Psoas muscle (tissue), 8 donors: Measurements from ENCODE around the gene SYT7. TPM values are rescaled to one million over a fixed set of nuclear protein-coding genes. Genes with fewer than 3 reads are reported as not detected.
A peak's percentile ranks its signal among the peaks of the same experiment; 100 is the strongest.

ENCODE experiments used
- ATAC-seq, 4 donors: fragments of 200-7000 bp; cut with Tn5 transposase; one replicate each; pipeline ENCODE4 v1.9.1; 2020; ENCODE audit warnings: moderate library complexity in 3 of 4, mild to moderate bottlenecking in 2 of 4
- DNase-seq, 2 donors: peaks; one replicate each; pipeline ENCODE4 v3.0.0-alpha.2; 2020
- H3K27ac ChIP-seq: fragments of 200-600 bp; one replicate; pipeline ENCODE4 v1.8.0; 2022
- H3K27me3 ChIP-seq, 3 donors: fragments of 200-600 bp in 1 of 3; one replicate each; pipeline versions ENCODE4 v1.6.1 to v1.8.0; 2013 to 2022; ENCODE audit warnings: low read length in 2 of 3, mild to moderate bottlenecking in 2 of 3, moderate library complexity in 1 of 3; ENCODE audit not compliant: insufficient read depth in 3 of 3
- H3K36me3 ChIP-seq, 2 donors: fragments of 200-600 bp in 1 of 2; one replicate each; pipeline versions ENCODE4 v1.6.1 to v1.8.0; 2013 to 2022; ENCODE audit warnings: low read depth in 1 of 2, mild to moderate bottlenecking in 1 of 2, moderate library complexity in 1 of 2; ENCODE audit not compliant: insufficient read depth in 1 of 2
- H3K4me1 ChIP-seq: fragments of 200-600 bp; one replicate; pipeline ENCODE4 v1.8.0; 2022
- H3K4me3 ChIP-seq: fragments of 200-600 bp; one replicate; pipeline ENCODE4 v1.8.0; 2022; ENCODE audit warnings: mild to moderate bottlenecking
- H3K9me3 ChIP-seq: fragments of 200-600 bp; one replicate; pipeline ENCODE4 v1.8.0; 2022
- CTCF ChIP-seq: fragments of 200-600 bp; IDR thresholded peaks from one replicate; pipeline ENCODE4 v1.8.0; 2022; ENCODE audit warnings: antibody characterized with exemption
- WGBS, 3 donors: extraction: QIAGEN DNeasy Blood & Tissue Kit; methylation state at CpG; one replicate each; pipeline versions ENCODE4 v1.1.6 to v1.1.7; 2013; 5-methylcytosine and 5-hydroxymethylcytosine counted together
- intact Hi-C, 2 donors: fragments of 100-400 bp; cut with DNase I; formaldehyde crosslinking; loops; one replicate each; pipeline versions ENCODE4 v1.11.0 to v1.14.2; 2022
- polyA plus RNA-seq, 3 donors: library from polyadenylated mRNA; stranded (reverse); fragments of 200-250 nt; gene quantifications; one replicate each; pipeline ENCODE4 v1.2.3, GENCODE V29; 2013
- total RNA-seq, 4 donors: library from RNA; stranded (reverse); fragmentation: NEBNext Ultra II Directional in 2 of 4; extraction: Animal tissue kit (Norgen Biotek cat#: 25700) in 2 of 4; gene quantifications; one replicate each; pipeline versions ENCODE4 v1.2.1 to v1.2.4, GENCODE V29; 2021 to 2023
- donor health status: healthy with polysubstance abuse.
- donor health status: DM: no; HTN: no; CAD: no; lungs with moderate emphysema.
- donor health status: Bipolar disorder and iron deficiency.
- donor health status: healthy.
- donor health status: DM: yes; HTN: yes; CAD: no.
- donor health status: DM: no; HTN: no; CAD: no.
- donor health status: DM: no; HTN: no; CAD: no.
- donor health status: DM: yes; HTN: yes; CAD: no.

SYT7 gene
- total and polyA plus RNA-seq, 7 donors: 0.96 to 3.5 (median 2.1) TPM

GRCh38 chr11:61541598-61541997 lies 39.3 kb downstream of the SYT7 start:
- WGBS, 3 donors: 13 to 27% (median 15%) methylated on average over 3 of the region's 3 CpGs
- TF ChIP-seq CTCF: no peak

GRCh38 chr11:61540528-61540927 lies 40.3 kb downstream of the SYT7 start:
- DNase-seq (no peak), ATAC-seq (no peak)
- Histone ChIP-seq H3K9me3 (no peaks in the 10 kb centered on the region), H3K27me3 (peaks cover 0 to 13% (median 0%) of the 10 kb centered on the region in 3 donors), H3K36me3 (no peaks in the 10 kb centered on the region), H3K27ac (no peak overlapping the region), H3K4me3 (no peak overlapping the region), H3K4me1 (peaks cover 5% of the 10 kb centered on the region)
- TF ChIP-seq CTCF: no peak
- intact Hi-C loops: no loop called here
- WGBS, 3 donors: 50 to 67% (median 59%) methylated on average over 9 of the region's 9 CpGs

More at GRCh38 chr11:61541598-61541997, 39.3 kb downstream of the SYT7 start:
- Histone ChIP-seq H3K4me3 (no peak overlapping the region), H3K27me3 (peaks cover 0 to 11% (median 0%) of the 10 kb centered on the region in 3 donors), H3K36me3 (no peaks in the 10 kb centered on the region), H3K9me3 (no peaks in the 10 kb centered on the region), H3K4me1 (peaks cover 5% of the 10 kb centered on the region), H3K27ac (no peak overlapping the region)
- ATAC-seq: peak in 3 of 4 donors; percentile 15 to 61 (median 29)
- intact Hi-C loops: no loop called here
- DNase-seq: no peak

GRCh38 chr11:61539831-61540357 lies 41.0 kb downstream of the SYT7 start:
- Histone ChIP-seq H3K4me1 (peaks cover 5% of the 10 kb centered on the region), H3K27me3 (peaks cover 0 to 15% (median 0%) of the 10 kb centered on the region in 3 donors), H3K4me3 (no peak overlapping the region), H3K27ac (no peak overlapping the region), H3K9me3 (no peaks in the 10 kb centered on the region), H3K36me3 (no peaks in the 10 kb centered on the region)
- intact Hi-C loops: no loop called here
- TF ChIP-seq CTCF: no peak
- 33 to 49% (median 47%) methylated on average over 14 of the region's 14 CpGs for WGBS, 3 donors
- DNase-seq: no peak
- ATAC-seq: no peak

- intact Hi-C loops: no loop called here
- DNase-seq: no peak
- Histone ChIP-seq H3K36me3 (no peaks in the 10 kb centered on the region), H3K9me3 (no peaks in the 10 kb centered on the region), H3K27ac (no peak overlapping the region), H3K27me3 (peaks cover 0 to 15% (median 0%) of the 10 kb centered on the region in 3 donors), H3K4me3 (no peak overlapping the region), H3K4me1 (peaks cover 5% of the 10 kb centered on the region)
- TF ChIP-seq CTCF: no peak
- WGBS, 3 donors: 39 to 63% (median 46%) methylated on average over 11 of the region's 11 CpGs
- no peak for ATAC-seq
Observed at GRCh38 chr11:61539006-61539405, 41.9 kb downstream of the SYT7 start.

GRCh38 chr11:61538636-61538961 lies 42.3 kb downstream of the SYT7 start:
- TF ChIP-seq CTCF: no peak
- WGBS, 3 donors: 69 to 71% (median 70%) methylated on average over 9 of the region's 9 CpGs
- DNase-seq (no peak), ATAC-seq (no peak)
- intact Hi-C loops: no loop called here
- peaks cover 5% of the 10 kb centered on the region for H3K4me1 ChIP-seq
- H3K27me3 ChIP-seq: peaks cover 0 to 15% (median 0%) of the 10 kb centered on the region in 3 donors
- H3K36me3 ChIP-seq: no peaks in the 10 kb centered on the region
- H3K4me3 ChIP-seq: no peak overlapping the region
- H3K27ac ChIP-seq: no peak overlapping the region
- H3K9me3 ChIP-seq: no peaks in the 10 kb centered on the region
